Placental pericyte (primary cell): ENCODE measurements around the gene B4GALT4. TPM values are rescaled to one million over a fixed set of nuclear protein-coding genes. Genes with fewer than 3 reads are reported as not detected.

Source experiments
- total RNA-seq: library from RNA; depleted of rRNA; stranded (reverse); fragments of >200 nt; gene quantifications from 2 replicates; pipeline ENCODE4 v1.2.3, GENCODE V29; 2012

The B4GALT4 gene
- 23.8 and 38.7 TPM in 2 replicates for total RNA-seq

GRCh38 chr3:119240591-119241434 lies at the start of gene B4GALT4:
Gene B4GALT4 (minus strand): TSS chr3:119240878. CDS start chr3:119230099, 10,779 bp downstream.

GRCh38 chr3:119173325-119173724 lies 67.4 kb downstream of the B4GALT4 start, which contains the start of gene UPK1B:
Gene UPK1B (plus strand): TSS chr3:119173598. CDS start chr3:119186742, 13,144 bp downstream.

Other genes with a start within 250 kb of the B4GALT4 start
- gene IGSF11, start 206.0 kb downstream of the B4GALT4 start, total RNA-seq = not detected in 2 replicates
- gene TEX55, start 94.7 kb downstream of the B4GALT4 start, total RNA-seq = not detected in 2 replicates
- not detected in 2 replicates for gene UPK1B, start 67.3 kb downstream of the B4GALT4 start, total RNA-seq
- gene ARHGAP31, start 53.5 kb upstream of the B4GALT4 start, total RNA-seq = 6.8 and 19.5 TPM in 2 replicates
- 90.2 and 169 TPM in 2 replicates for gene TMEM39A, start 222.7 kb upstream of the B4GALT4 start, total RNA-seq
- gene POGLUT1, start 228.1 kb upstream of the B4GALT4 start, total RNA-seq = 16.0 and 24.3 TPM in 2 replicates